MG63 (cell line): ENCODE measurements around the gene CTDSP1. TPM values are rescaled to one million over a fixed set of nuclear protein-coding genes. Genes with fewer than 3 reads are reported as not detected.

Experiments used
- total RNA-seq: library from RNA; depleted of rRNA; stranded (reverse); fragments of >200 nt; shearing (Covaris generic); gene quantifications from 2 replicates; pipeline ENCODE4 v1.2.3, GENCODE V29; 2014; ENCODE audit warnings: low replicate concordance; rRNA removed

CTDSP1 gene
- total RNA-seq, 1 experiment from 2014 or later: 82.9 TPM

Other genes starting within 250 kb of the CTDSP1 start
- not detected in 2 replicates for gene CXCR1, start 232.9 kb upstream of the CTDSP1 start, total RNA-seq
- 505 and 549 TPM in 2 replicates for gene ARPC2, start 182.7 kb upstream of the CTDSP1 start, total RNA-seq
- gene GPBAR1, start 138.9 kb upstream of the CTDSP1 start, total RNA-seq: not detected in 2 replicates
- 112 TPM in 2 replicates for gene AAMP, start 129.7 kb upstream of the CTDSP1 start, total RNA-seq
- 21.5 and 40.8 TPM in 2 replicates for gene PNKD, start 129.3 kb upstream of the CTDSP1 start, total RNA-seq
- gene TMBIM1, start 107.4 kb upstream of the CTDSP1 start, total RNA-seq: 81.0 and 125 TPM in 2 replicates
- not detected in 2 replicates for gene CATIP, start 43.0 kb upstream of the CTDSP1 start, total RNA-seq
- gene SLC11A1, start 17.6 kb upstream of the CTDSP1 start, total RNA-seq: 0.03 TPM in 1 of 2 replicates, not detected in the other
- not detected in 2 replicates for gene VIL1, start 19.3 kb downstream of the CTDSP1 start, total RNA-seq
- gene USP37, start 168.5 kb downstream of the CTDSP1 start, total RNA-seq: 4.9 and 6.8 TPM in 2 replicates
- 115 and 131 TPM in 2 replicates for gene CNOT9, start 169.0 kb downstream of the CTDSP1 start, total RNA-seq
- gene PLCD4, start 208.0 kb downstream of the CTDSP1 start, total RNA-seq: 0.74 and 1.2 TPM in 2 replicates